Stimulated activated CD4-positive, alpha-beta T cell treated with anti-CD3 and anti-CD28 coated beads, Interleukin-4, amount 100 ng/mL, for 4 hours (primary cell): ENCODE measurements around the gene PLA2G4B.

Source experiments
- DNase-seq, 2 experiments: peaks; one replicate each; pipeline ENCODE4 v3.0.0-alpha.2; 2020

Gene PLA2G4B

GRCh38 chr15:41891226-41891625, 52.6 kb downstream of the PLA2G4B start:
- DNase-seq: no peak

- no peak for DNase-seq
Measured at GRCh38 chr15:41891946-41892345, 53.3 kb downstream of the PLA2G4B start.

- no peak for DNase-seq
Measured at GRCh38 chr15:41892621-41893421, 54.2 kb downstream of the PLA2G4B start.

GRCh38 chr15:41893422-41894250, 55.0 kb downstream of the PLA2G4B start, which contains the start of gene SPTBN5:
TSS of gene SPTBN5 (minus strand) at chr15:41894053. CDS start at chr15:41893497, 556 bp downstream.
- no peak for DNase-seq

GRCh38 chr15:41894251-41894790, 55.7 kb downstream of the PLA2G4B start:
- DNase-seq: no peak

- DNase-seq: peak; percentile 59 to 81
Measured at GRCh38 chr15:41894791-41895463, 56.3 kb downstream of the PLA2G4B start.

GRCh38 chr15:41895491-41895890, 56.8 kb downstream of the PLA2G4B start:
- DNase-seq: no peak

- DNase-seq: no peak
Measured at GRCh38 chr15:41895957-41896356, 57.3 kb downstream of the PLA2G4B start.

GRCh38 chr15:41896566-41896965, 57.9 kb downstream of the PLA2G4B start:
- no peak for DNase-seq

GRCh38 chr15:41897363-41897799, 58.7 kb downstream of the PLA2G4B start:
- DNase-seq: no peak
